ENCODE measurements around the gene DNAAF6. TPM values are rescaled to one million over a fixed set of nuclear protein-coding genes. Genes with fewer than 3 reads are reported as not detected.

The DNAAF6 gene
- total RNA-seq, 3 donors from 2014 or later (not counting 1 experiment from before 2014, with no cell fraction given): not detected

- intact Hi-C loops (cut with micrococcal nuclease): no loop called here
- Mint-ChIP-seq H3K27ac (no peak overlapping the region), H3K36me3 (no peaks in the 10 kb centered on the region), H3K4me1 (no peaks in the 10 kb centered on the region), H3K27me3 (ENCODE audit: low read depth in 2 of 2) (peaks cover 6 to 11% of the 10 kb centered on the region in 2 donors), H3K4me3 (no peak overlapping the region), H3K9me3 (no peaks in the 10 kb centered on the region)
- Histone ChIP-seq H3K36me3 (ENCODE audit: control insufficient read depth, insufficient read depth, low read length) (no peaks in the 10 kb centered on the region), H3K27ac (ENCODE audit: low read length) (no peak overlapping the region), H3K4me3 (ENCODE audit: low read length) (no peak overlapping the region), H3K4me1 (ENCODE audit: control insufficient read depth, insufficient read depth, low read length) (no peaks in the 10 kb centered on the region), H3K27me3 (ENCODE audit: control insufficient read depth, insufficient read depth, low read length) (no peaks in the 10 kb centered on the region), H3K9me3 (ENCODE audit: control insufficient read depth, insufficient read depth, low read length) (no peaks in the 10 kb centered on the region)
- no peak for DNase-seq
- TF ChIP-seq CTCF (IDR thresholded peaks at IDR 0.05): no peak
- no peak for ATAC-seq
- 100% methylated on average over 2 of the region's 3 CpGs for WGBS (ENCODE audit: insufficient coverage)
Measured at GRCh38 chrX:107273795-107274194, 67.4 kb downstream of the DNAAF6 start.

GRCh38 chrX:107288676-107289075, 82.3 kb downstream of the DNAAF6 start:
- 86% methylated on average over 2 of the region's 4 CpGs for WGBS (ENCODE audit: insufficient coverage)
- Histone ChIP-seq H3K4me1 (ENCODE audit: control insufficient read depth, insufficient read depth, low read length) (no peaks in the 10 kb centered on the region), H3K36me3 (ENCODE audit: control insufficient read depth, insufficient read depth, low read length) (no peaks in the 10 kb centered on the region), H3K27ac (ENCODE audit: low read length) (no peak overlapping the region), H3K4me3 (ENCODE audit: low read length) (no peak overlapping the region), H3K9me3 (ENCODE audit: control insufficient read depth, insufficient read depth, low read length) (no peaks in the 10 kb centered on the region), H3K27me3 (ENCODE audit: control insufficient read depth, insufficient read depth, low read length) (no peaks in the 10 kb centered on the region)
- ATAC-seq (no peak), DNase-seq (no peak)
- peaks cover 13 to 56% of the 10 kb centered on the region in 2 donors for H3K27me3 Mint-ChIP-seq (ENCODE audit: low read depth in 2 of 2)
- TF ChIP-seq CTCF (IDR thresholded peaks at IDR 0.05): no peak
- intact Hi-C loops (cut with micrococcal nuclease): no loop called here
- no peaks in the 10 kb centered on the region for H3K4me1 Mint-ChIP-seq
- H3K9me3 Mint-ChIP-seq: no peaks in the 10 kb centered on the region
- H3K36me3 Mint-ChIP-seq: no peaks in the 10 kb centered on the region
- no peak overlapping the region for H3K27ac Mint-ChIP-seq
- H3K4me3 Mint-ChIP-seq: no peak overlapping the region

- intact Hi-C loops (cut with micrococcal nuclease): no loop called here
- Histone ChIP-seq H3K27ac (ENCODE audit: low read length) (no peak overlapping the region), H3K27me3 (ENCODE audit: control insufficient read depth, insufficient read depth, low read length) (no peaks in the 10 kb centered on the region), H3K36me3 (ENCODE audit: control insufficient read depth, insufficient read depth, low read length) (no peaks in the 10 kb centered on the region), H3K4me1 (ENCODE audit: control insufficient read depth, insufficient read depth, low read length) (no peaks in the 10 kb centered on the region), H3K4me3 (ENCODE audit: low read length) (no peak overlapping the region), H3K9me3 (ENCODE audit: control insufficient read depth, insufficient read depth, low read length) (no peaks in the 10 kb centered on the region)
- Mint-ChIP-seq H3K27ac (no peak overlapping the region), H3K4me3 (no peak overlapping the region), H3K27me3 (ENCODE audit: low read depth in 2 of 2) (peaks cover 10 to 43% of the 10 kb centered on the region in 2 donors), H3K36me3 (no peaks in the 10 kb centered on the region), H3K4me1 (no peaks in the 10 kb centered on the region), H3K9me3 (no peaks in the 10 kb centered on the region)
- DNase-seq (no peak), ATAC-seq (no peak)
- WGBS (ENCODE audit: insufficient coverage): 85% methylated on average over 2 of the region's 2 CpGs
- TF ChIP-seq CTCF (IDR thresholded peaks at IDR 0.05): no peak
Measured at GRCh38 chrX:107290019-107290418, 83.6 kb downstream of the DNAAF6 start.

GRCh38 chrX:107293056-107293455, 86.6 kb downstream of the DNAAF6 start:
- Mint-ChIP-seq H3K27me3 (ENCODE audit: low read depth in 2 of 2) (peaks cover 13 to 48% of the 10 kb centered on the region in 2 donors), H3K4me1 (no peaks in the 10 kb centered on the region), H3K9me3 (no peaks in the 10 kb centered on the region), H3K36me3 (no peaks in the 10 kb centered on the region), H3K27ac (no peak overlapping the region), H3K4me3 (no peak overlapping the region)
- DNase-seq: no peak
- H3K4me3 ChIP-seq (ENCODE audit: low read length): no peak overlapping the region
- no peaks in the 10 kb centered on the region for H3K27me3 ChIP-seq (ENCODE audit: control insufficient read depth, insufficient read depth, low read length)
- H3K36me3 ChIP-seq (ENCODE audit: control insufficient read depth, insufficient read depth, low read length): no peaks in the 10 kb centered on the region
- TF ChIP-seq CTCF (IDR thresholded peaks at IDR 0.05): no peak
- no peak overlapping the region for H3K27ac ChIP-seq (ENCODE audit: low read length)
- H3K4me1 ChIP-seq (ENCODE audit: control insufficient read depth, insufficient read depth, low read length): no peaks in the 10 kb centered on the region
- 79% methylated on average over 2 of the region's 2 CpGs for WGBS (ENCODE audit: insufficient coverage)
- no peak for ATAC-seq
- no peaks in the 10 kb centered on the region for H3K9me3 ChIP-seq (ENCODE audit: control insufficient read depth, insufficient read depth, low read length)
- intact Hi-C loops (cut with micrococcal nuclease): no loop called here

Data from natural killer cell (primary cell).